Stomach smooth muscle (tissue), 2 donors: Measurements from ENCODE around the gene SEMA3E.

Experiments used
- H3K27ac ChIP-seq: one replicate; pipeline ENCODE4 v1.7.0; 2013; ENCODE audit warnings: mild to moderate bottlenecking, low read length, inconsistent platforms
- H3K27me3 ChIP-seq, 2 donors: one replicate each; pipeline ENCODE4 v1.7.0; 2013; ENCODE audit warnings: low read length in 2 of 2; ENCODE audit not compliant: insufficient read depth in 2 of 2, control insufficient read depth in 1 of 2
- H3K36me3 ChIP-seq, 2 donors: one replicate each; pipeline ENCODE4 v1.7.0; 2013; ENCODE audit warnings: low read length in 2 of 2; ENCODE audit not compliant: control insufficient read depth in 2 of 2, insufficient read depth in 2 of 2
- H3K4me1 ChIP-seq: one replicate; pipeline ENCODE4 v1.7.0; 2013; ENCODE audit warnings: low read length; ENCODE audit not compliant: control insufficient read depth, insufficient read depth
- H3K4me3 ChIP-seq, 2 donors: one replicate each; pipeline ENCODE4 v1.7.0; 2013; ENCODE audit warnings: low read length in 2 of 2
- H3K9ac ChIP-seq, 2 donors: one replicate each; pipeline ENCODE4 v1.7.0; 2013; ENCODE audit warnings: low read length in 2 of 2, mild to moderate bottlenecking in 1 of 2
- H3K9me3 ChIP-seq, 2 donors: one replicate each; pipeline ENCODE4 v1.7.0; 2013; ENCODE audit warnings: low read length in 2 of 2; ENCODE audit not compliant: control insufficient read depth in 2 of 2
- donor health status: healthy.
- donor health status: Pancreatic carcinoma.

SEMA3E gene

DNA sequence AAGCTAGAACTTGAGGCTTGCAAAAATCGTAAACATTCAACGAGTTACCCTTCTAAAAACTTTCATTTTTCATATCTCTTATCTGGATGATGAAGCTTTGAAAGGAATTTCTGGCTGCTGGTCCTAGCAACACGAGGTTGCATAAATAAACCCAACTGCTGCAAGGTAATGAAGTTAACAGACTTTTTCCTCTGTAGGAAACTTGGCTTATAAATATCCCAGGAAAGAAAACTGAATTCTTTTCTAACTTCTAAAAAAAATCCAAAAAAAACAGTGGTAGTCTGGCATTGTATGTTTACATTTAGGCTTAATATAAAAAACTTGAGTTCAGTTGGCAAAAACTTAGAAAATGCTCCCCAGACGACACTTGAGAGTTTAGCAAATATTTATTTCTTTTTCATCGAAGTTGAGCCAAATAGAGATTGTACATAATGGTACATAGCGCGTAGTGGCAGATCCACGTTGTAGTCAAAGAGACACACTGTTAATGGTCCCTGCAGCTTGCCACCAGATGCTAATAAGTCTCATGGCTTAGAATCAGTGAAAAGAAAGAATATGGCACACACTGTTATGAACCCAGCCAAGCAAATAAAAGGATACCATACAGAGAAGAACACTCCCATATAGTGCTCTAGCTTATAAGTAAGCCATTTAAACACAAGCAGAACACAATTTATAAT lies 285.9 kb downstream of the SEMA3E start:
- no peaks in the 10 kb centered on the region for H3K36me3 ChIP-seq

DNA sequence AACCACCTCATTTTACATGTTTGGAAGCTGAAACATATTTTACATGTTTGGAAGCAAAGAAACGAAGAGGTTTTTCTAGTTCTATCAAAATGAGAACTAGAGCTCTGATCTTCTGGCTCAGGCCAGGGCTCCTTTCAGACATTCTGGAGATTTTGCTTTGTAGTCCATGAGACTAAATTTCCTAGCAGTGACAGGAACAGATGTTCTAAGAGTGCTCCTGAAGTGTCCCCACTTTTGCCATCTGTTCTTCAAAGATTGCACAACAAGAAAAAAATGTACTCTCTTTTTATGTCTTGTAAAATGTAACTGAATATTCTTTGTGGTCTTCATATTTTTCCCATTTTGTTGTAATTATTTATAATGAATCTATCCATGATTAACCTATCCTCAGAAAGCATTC lies 289.8 kb downstream of the SEMA3E start:
- Histone ChIP-seq H3K27me3 (no peaks in the 10 kb centered on the region), H3K27ac (no peak overlapping the region), H3K4me1 (no peaks in the 10 kb centered on the region), H3K9ac (no peak overlapping the region), H3K36me3 (no peaks in the 10 kb centered on the region), H3K9me3 (no peaks in the 10 kb centered on the region), H3K4me3 (no peak overlapping the region)

More for the DNA sequence above, 285.9 kb downstream of the SEMA3E start:
- H3K9me3 ChIP-seq, result no peaks in the 10 kb centered on the region
- no peak overlapping the region for H3K4me3 ChIP-seq
- no peaks in the 10 kb centered on the region for H3K27me3 ChIP-seq
- H3K9ac ChIP-seq, result no peak overlapping the region
- no peak overlapping the region for H3K27ac ChIP-seq
- H3K4me1 ChIP-seq, result no peaks in the 10 kb centered on the region

DNA sequence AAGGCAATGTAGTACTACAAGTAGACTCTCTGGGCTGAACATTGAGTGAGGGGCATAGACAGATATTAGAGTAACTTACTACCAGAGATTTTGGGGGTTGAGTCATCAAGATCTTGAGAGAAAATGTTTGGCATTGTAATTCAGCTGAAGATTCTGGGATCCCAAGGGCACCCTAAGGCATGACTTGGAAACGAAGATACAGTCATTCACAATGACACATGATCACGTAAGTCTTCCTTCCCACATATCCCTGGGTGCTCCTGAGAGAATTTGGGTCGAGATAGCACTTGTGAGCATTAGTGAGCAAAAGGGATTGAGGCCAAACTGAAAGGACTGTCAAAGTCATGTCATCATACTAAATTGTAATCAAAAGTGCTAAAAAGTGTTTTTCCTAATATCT lies 293.8 kb downstream of the SEMA3E start:
- Histone ChIP-seq H3K4me3 (no peak overlapping the region), H3K27me3 (no peaks in the 10 kb centered on the region), H3K4me1 (no peaks in the 10 kb centered on the region), H3K27ac (no peak overlapping the region), H3K9me3 (no peaks in the 10 kb centered on the region), H3K36me3 (no peaks in the 10 kb centered on the region), H3K9ac (no peak overlapping the region)

DNA sequence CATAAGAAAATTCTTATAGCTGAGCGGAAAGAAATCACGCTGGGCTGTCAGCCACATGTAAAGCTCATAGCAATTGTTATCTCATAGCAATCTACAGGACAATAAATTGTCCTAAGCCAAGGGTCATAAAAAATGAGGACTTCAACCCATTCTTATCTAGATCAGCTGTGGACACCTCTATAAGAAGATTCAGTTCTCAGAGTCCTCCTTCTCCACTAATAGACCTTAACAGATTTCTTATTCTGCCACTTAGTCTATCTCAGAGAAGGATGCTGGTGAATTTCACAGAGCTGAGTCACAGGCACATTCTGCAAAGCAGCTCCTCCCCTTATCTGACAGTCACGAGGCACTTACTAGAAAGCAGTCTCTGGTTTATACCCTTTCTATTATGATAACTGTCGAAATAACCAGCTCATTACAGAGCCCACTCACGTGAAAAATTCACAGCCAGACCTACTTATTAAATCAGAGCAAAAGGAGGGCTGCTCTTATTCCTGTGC lies 300.9 kb downstream of the SEMA3E start:
- Histone ChIP-seq H3K27ac (no peak overlapping the region), H3K9ac (no peak overlapping the region), H3K4me3 (no peak overlapping the region), H3K36me3 (no peaks in the 10 kb centered on the region), H3K4me1 (no peaks in the 10 kb centered on the region), H3K9me3 (no peaks in the 10 kb centered on the region), H3K27me3 (no peaks in the 10 kb centered on the region)

DNA sequence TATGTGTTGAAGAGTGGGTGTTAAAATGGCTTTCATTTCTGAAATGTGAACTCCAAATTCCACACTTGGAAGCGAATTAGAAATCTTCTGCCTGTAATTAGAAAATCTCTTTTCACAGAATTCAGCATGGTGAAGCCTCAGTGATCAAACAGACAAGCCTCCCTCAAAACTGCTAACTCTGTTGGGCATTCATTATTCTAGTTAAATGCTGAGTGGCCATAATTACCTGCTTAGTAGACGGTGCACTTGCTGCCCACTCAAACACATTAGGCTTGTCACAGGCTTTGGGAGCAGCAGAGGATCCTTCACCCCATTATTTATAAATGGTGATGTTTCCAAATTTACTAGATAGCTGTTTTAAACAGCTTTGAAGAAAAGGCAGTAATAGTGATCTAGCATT lies 309.0 kb downstream of the SEMA3E start:
- H3K9me3 ChIP-seq, result no peaks in the 10 kb centered on the region
- no peaks in the 10 kb centered on the region for H3K36me3 ChIP-seq
- H3K4me3 ChIP-seq, result no peak overlapping the region
- H3K9ac ChIP-seq, result no peak overlapping the region
- H3K4me1 ChIP-seq, result no peaks in the 10 kb centered on the region
- H3K27me3 ChIP-seq, result no peaks in the 10 kb centered on the region
- no peak overlapping the region for H3K27ac ChIP-seq

DNA sequence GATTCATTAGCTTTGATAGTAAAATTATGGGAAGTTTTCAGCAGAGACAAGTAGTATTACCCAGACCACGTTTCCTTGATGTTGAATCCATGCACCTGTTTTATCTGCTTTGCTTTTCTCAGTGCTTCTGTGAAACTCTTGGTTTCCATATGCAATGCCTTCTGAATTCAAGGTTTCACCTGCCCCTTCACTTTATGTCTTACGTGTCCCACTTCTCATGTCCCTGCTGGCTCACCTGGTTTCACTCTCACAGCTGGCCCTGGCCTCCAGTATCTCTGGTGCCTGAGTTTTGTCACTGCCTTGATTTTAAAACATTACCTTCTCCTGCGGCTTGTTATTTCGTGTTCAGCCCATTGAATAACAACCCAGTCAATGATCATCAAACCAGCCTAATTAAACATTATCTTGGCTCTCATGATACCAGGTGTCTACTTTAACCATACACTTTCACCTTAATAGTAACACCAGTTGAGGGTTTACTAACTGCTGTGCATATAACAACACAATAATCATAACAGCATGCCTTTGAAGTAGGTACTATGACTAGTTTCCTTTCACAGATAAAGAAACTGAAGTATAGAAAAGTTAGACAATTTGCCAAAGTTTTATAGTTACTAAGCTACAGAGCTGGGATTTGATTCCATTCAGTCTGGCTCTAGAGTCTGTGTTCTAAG lies 310.5 kb downstream of the SEMA3E start:
- no peaks in the 10 kb centered on the region for H3K4me1 ChIP-seq
- H3K36me3 ChIP-seq, result no peaks in the 10 kb centered on the region
- no peaks in the 10 kb centered on the region for H3K27me3 ChIP-seq
- no peaks in the 10 kb centered on the region for H3K9me3 ChIP-seq
- H3K27ac ChIP-seq, result no peak overlapping the region
- H3K4me3 ChIP-seq, result no peak overlapping the region
- no peak overlapping the region for H3K9ac ChIP-seq

DNA sequence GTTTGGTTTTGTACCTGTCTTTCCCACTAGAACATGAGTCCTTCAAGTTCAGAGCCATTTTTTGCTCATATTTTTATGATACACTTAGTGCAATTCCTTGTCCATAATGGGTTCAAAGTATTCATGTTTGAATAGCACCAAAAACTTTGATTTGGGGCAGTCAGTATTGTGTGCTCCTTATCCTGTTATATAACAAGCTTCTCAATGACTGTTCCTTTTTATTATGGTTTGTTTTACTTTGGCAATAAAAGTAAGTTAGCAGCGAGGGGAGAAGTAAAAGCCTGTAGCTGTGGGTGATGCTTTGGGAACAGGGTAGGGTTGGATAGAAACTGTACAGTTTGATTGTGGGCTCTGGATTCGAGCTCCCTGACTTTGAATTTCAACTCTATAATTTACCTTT lies 311.9 kb downstream of the SEMA3E start:
- Histone ChIP-seq H3K4me3 (no peak overlapping the region), H3K9me3 (no peaks in the 10 kb centered on the region), H3K27ac (no peak overlapping the region), H3K27me3 (no peaks in the 10 kb centered on the region), H3K4me1 (no peaks in the 10 kb centered on the region), H3K9ac (no peak overlapping the region), H3K36me3 (no peaks in the 10 kb centered on the region)

DNA sequence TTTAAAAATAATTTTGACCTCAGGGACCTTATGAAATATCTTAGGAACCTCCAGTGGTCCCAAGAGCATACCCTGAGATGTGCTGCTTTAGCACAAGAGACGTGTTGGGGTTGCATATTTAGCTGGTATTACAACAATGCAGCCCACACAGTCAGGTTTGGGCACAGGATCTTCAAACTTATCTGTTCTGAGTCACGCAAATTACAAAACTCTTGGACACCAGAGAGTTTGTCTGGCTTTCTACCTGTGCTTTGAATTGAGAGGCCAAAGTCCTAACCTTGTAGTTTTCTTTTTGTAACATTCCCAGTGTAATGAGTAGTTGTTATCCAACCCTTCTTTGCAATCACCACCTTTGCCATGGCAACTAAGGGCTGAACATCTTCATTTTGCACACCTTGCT lies 322.7 kb downstream of the SEMA3E start:
- Histone ChIP-seq H3K9me3 (no peaks in the 10 kb centered on the region), H3K27ac (no peak overlapping the region), H3K9ac (no peak overlapping the region), H3K27me3 (no peaks in the 10 kb centered on the region), H3K4me3 (no peak overlapping the region), H3K36me3 (no peaks in the 10 kb centered on the region), H3K4me1 (no peaks in the 10 kb centered on the region)

DNA sequence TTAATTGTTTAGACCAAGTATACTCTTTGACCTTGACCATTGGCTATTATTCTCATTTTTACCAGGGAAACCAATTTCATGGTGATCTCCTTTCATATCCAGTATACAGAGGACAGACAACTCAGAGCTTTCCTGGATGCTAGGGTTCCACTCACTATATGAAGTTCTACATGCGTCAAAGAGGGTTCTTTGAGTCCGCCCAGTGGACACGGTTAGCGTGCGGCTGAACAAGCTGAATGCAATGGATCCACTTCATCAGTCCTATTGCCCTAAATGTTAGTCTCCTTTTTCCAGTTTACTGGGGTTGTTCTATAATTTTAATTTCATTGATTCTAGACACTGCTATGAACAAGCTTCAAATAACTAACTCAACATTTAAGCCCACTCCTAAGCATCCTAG lies 323.9 kb downstream of the SEMA3E start:
- Histone ChIP-seq H3K4me3 (no peak overlapping the region), H3K36me3 (no peaks in the 10 kb centered on the region), H3K4me1 (no peaks in the 10 kb centered on the region), H3K9ac (no peak overlapping the region), H3K27me3 (no peaks in the 10 kb centered on the region), H3K9me3 (no peaks in the 10 kb centered on the region), H3K27ac (no peak overlapping the region)

DNA sequence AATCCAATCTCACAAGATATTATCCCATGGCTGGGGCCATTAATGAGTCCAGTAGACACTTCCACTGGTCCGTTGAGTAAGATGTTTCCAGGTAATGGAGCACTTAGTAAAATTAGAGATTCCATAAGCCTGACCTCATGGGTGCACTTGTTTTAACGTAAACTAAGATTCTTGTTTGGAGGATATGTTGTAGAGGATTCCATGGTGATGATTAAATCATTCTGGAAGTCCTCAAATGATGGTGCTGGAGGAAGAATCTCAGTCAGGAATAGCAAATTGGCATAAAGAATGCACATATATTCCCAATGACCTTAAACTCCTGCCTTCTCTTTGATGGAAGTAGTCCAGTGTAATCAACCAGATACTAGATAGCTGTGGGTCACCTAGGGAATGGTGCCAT lies 324.3 kb downstream of the SEMA3E start:
- Histone ChIP-seq H3K4me1 (no peaks in the 10 kb centered on the region), H3K36me3 (no peaks in the 10 kb centered on the region), H3K9ac (no peak overlapping the region), H3K9me3 (no peaks in the 10 kb centered on the region), H3K4me3 (no peak overlapping the region), H3K27me3 (no peaks in the 10 kb centered on the region), H3K27ac (no peak overlapping the region)

DNA sequence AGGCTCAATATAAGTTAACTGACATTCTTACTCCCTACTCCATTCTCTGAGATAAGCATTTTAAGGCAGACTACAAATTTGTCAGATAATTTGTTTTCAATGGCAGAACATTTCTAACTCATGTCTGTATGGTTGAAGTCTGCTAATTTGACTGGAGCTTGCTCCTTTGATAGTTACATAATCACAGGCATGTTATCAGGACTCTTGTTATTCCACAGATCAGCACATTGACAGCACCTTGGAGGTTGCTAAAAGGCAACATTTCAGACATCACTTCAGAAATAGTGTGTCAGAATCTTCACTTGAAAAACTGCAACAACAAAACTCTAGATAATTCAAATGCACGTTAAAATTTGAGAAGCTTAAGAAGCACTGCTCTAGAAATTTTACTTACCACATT lies 327.9 kb downstream of the SEMA3E start:
- Histone ChIP-seq H3K27ac (no peak overlapping the region), H3K27me3 (no peaks in the 10 kb centered on the region), H3K9ac (no peak overlapping the region), H3K4me3 (no peak overlapping the region), H3K9me3 (no peaks in the 10 kb centered on the region), H3K36me3 (no peaks in the 10 kb centered on the region), H3K4me1 (no peaks in the 10 kb centered on the region)
